Activated B cell treated with CpG ODN at 0.5 μM for 24 hours (primary cell): ENCODE results near the gene USP24. TPM values are rescaled to one million over a fixed set of nuclear protein-coding genes. Genes with fewer than 3 reads are reported as not detected.

ENCODE experiments used
- ATAC-seq: fragments of 200-7000 bp; cut with Tn5 transposase; one replicate; pipeline ENCODE4 v1.10.0; 2021; ENCODE audit warnings: low read depth, mild to moderate bottlenecking, moderate library complexity
- CTCF ChIA-PET: fragments of 350-600 bp; sonication (Branson Sonifier 250); formaldehyde crosslinking; loops from one replicate; lab custom pipeline; 2021; ENCODE audit warnings: antibody characterized with exemption; lab: Charles Lee
- POLR2A ChIA-PET: fragments of 350-600 bp; sonication (Branson Sonifier 250); formaldehyde crosslinking; loops from one replicate; lab custom pipeline; 2021; ENCODE audit warnings: antibody characterized with exemption; lab: Charles Lee
- DNase-seq: peaks from one replicate; pipeline ENCODE4 v3.0.0; 2022
- H3K27ac Mint-ChIP-seq: one replicate; pipeline ENCODE4 v1.8.0; 2020; ENCODE audit warnings: mixed read lengths
- H3K27me3 Mint-ChIP-seq: one replicate; pipeline ENCODE4 v1.8.0; 2021; ENCODE audit warnings: mixed read lengths
- H3K36me3 Mint-ChIP-seq: one replicate; pipeline ENCODE4 v1.8.0; 2021; ENCODE audit warnings: low read depth, mixed read lengths
- H3K4me1 Mint-ChIP-seq: one replicate; pipeline ENCODE4 v1.8.0; 2021; ENCODE audit warnings: mixed read lengths
- H3K4me3 Mint-ChIP-seq: one replicate; pipeline ENCODE4 v1.8.0; 2020; ENCODE audit warnings: mild to moderate bottlenecking, mixed read lengths
- H3K9me3 Mint-ChIP-seq: one replicate; pipeline ENCODE4 v1.8.0; 2020; ENCODE audit warnings: mixed read lengths
- intact Hi-C: fragments of 100-400 bp; cut with micrococcal nuclease; formaldehyde crosslinking; loops from one replicate; pipeline ENCODE4 v1.15.1; 2024
- total RNA-seq: library from RNA; stranded (reverse); gene quantifications from 2 replicates; pipeline ENCODE4 v1.2.3, GENCODE V29; 2022
- TF ChIP-seq, protein P1 (sequence below): fragments of 200-600 bp; IDR thresholded peaks from one replicate; pipeline ENCODE4 v1.8.0; 2022; ENCODE audit warnings: antibody characterized with exemption, mild to moderate bottlenecking

The USP24 gene
- total RNA-seq, 1 donor from 2014 or later, result 91.4 TPM

GRCh38 chr1:55170426-55170825, 44.7 kb downstream of the USP24 start:
- Mint-ChIP-seq H3K9me3 (no peaks in the 10 kb centered on the region), H3K36me3 (peaks cover 74% of the 10 kb centered on the region), H3K4me3 (no peak overlapping the region), H3K27ac (peak overlapping the region; percentile 50), H3K4me1 (no peaks in the 10 kb centered on the region), H3K27me3 (no peaks in the 10 kb centered on the region)
- no peak for DNase-seq
- TF ChIP-seq, protein P1, sequence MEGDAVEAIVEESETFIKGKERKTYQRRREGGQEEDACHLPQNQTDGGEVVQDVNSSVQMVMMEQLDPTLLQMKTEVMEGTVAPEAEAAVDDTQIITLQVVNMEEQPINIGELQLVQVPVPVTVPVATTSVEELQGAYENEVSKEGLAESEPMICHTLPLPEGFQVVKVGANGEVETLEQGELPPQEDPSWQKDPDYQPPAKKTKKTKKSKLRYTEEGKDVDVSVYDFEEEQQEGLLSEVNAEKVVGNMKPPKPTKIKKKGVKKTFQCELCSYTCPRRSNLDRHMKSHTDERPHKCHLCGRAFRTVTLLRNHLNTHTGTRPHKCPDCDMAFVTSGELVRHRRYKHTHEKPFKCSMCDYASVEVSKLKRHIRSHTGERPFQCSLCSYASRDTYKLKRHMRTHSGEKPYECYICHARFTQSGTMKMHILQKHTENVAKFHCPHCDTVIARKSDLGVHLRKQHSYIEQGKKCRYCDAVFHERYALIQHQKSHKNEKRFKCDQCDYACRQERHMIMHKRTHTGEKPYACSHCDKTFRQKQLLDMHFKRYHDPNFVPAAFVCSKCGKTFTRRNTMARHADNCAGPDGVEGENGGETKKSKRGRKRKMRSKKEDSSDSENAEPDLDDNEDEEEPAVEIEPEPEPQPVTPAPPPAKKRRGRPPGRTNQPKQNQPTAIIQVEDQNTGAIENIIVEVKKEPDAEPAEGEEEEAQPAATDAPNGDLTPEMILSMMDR, result no peak
- intact Hi-C loops, result no loop called here
- POLR2A ChIA-PET, result interaction anchor here (0.8 kb wide), 1 partner anchor 42 kb away, joined by 3 read pairs; no protein-coding TSS in a partner anchor
- CTCF ChIA-PET, result interaction anchor here (1.3 kb wide), 1 partner anchor 107 kb away, joined by 3 read pairs; no protein-coding TSS in a partner anchor
- no peak for ATAC-seq

DNA sequence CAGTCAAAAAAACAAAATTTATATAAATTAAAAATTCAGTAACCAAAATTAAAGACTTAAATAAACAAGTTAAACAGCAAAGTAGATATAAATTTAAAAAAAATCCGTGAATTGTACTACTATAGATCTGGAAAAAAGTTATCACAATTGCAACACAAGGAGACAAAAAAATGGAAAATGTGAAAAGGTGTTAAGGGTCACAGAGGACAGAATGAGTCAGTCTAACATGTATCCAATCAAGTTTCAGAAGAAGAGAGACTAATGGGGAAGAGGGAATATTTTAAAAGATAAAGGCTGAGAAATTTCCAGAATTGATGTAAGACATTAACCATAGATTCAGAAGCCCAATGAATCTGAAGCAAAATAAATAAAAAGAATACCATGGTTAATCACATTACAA, 46.0 kb downstream of the USP24 start:
- H3K4me1 Mint-ChIP-seq, result no peaks in the 10 kb centered on the region
- no peak overlapping the region for H3K27ac Mint-ChIP-seq
- ChIA-PET POLR2A (no interaction called here), CTCF (no interaction called here)
- TF ChIP-seq, protein P1, result no peak
- intact Hi-C loops, result loop anchor here (5.0 kb wide), 1 partner anchor 43 kb away; no protein-coding TSS in a partner anchor
- H3K4me3 Mint-ChIP-seq, result no peak overlapping the region
- DNase-seq, result no peak
- peaks cover 86% of the 10 kb centered on the region for H3K36me3 Mint-ChIP-seq
- no peaks in the 10 kb centered on the region for H3K27me3 Mint-ChIP-seq
- no peaks in the 10 kb centered on the region for H3K9me3 Mint-ChIP-seq
- ATAC-seq, result no peak

DNA sequence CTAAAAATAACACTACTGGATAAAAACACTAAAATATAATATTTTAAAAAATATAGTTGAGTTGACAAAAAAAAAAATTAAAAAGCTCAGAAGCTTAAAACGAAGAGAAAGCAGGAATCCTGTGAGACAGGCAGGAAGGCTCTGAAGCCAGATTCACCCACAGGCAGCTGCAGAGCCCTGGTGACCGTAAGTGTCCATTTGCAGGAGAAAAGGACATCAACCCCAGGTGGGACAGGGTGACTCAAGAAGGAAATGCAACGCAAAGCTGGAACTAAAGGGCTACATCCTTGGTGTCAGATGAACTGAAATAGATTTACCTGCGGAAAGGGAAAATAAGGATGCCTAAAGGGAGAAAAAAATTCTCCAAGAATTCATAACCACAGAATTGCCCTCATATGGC, 46.8 kb downstream of the USP24 start:
- intact Hi-C loops, result loop anchor here (5.0 kb wide), 1 partner anchor 44 kb away; no protein-coding TSS in a partner anchor
- no peak for DNase-seq
- no peak for ATAC-seq
- H3K27me3 Mint-ChIP-seq, result no peaks in the 10 kb centered on the region
- H3K27ac Mint-ChIP-seq, result no peak overlapping the region
- H3K4me1 Mint-ChIP-seq, result no peaks in the 10 kb centered on the region
- TF ChIP-seq, protein P1, result no peak
- H3K36me3 Mint-ChIP-seq, result peaks cover 85% of the 10 kb centered on the region
- ChIA-PET POLR2A (interaction anchor here (0.5 kb wide), 1 partner anchor 20 kb away, joined by 3 read pairs; no protein-coding TSS in a partner anchor), CTCF (no interaction called here)
- no peaks in the 10 kb centered on the region for H3K9me3 Mint-ChIP-seq
- H3K4me3 Mint-ChIP-seq, result no peak overlapping the region

DNA sequence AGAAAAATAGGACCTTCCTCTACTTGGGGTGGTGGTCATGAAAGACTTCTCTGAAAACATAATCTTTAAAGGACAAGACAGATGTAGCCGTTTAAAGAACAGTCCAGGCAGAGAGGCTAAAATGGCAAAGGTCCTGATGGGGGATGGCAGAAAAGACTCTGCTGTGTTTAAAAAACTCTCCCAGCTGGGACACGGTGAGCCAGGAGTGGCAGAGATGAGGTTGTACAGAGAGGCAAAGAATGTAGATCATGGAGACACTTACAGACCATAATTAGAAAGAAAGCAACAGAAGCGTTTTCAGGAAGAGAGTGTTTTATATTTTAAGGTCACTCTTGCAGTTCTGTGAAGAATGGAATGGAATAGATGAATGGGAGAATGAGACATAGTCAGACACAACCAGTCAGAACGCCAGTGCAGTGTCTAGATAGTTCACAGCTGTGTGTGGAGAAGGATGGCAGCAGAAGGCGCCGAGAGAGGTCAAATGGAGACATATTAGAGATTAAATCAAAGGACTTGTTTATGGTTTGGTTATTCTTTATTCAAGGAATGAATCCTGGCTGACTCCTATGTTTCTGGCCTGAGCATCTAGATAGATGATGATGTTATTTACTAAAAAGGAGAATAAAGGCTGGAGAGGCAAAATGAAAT, 47.8 kb downstream of the USP24 start:
- ATAC-seq, result no peak
- ChIA-PET POLR2A (no interaction called here), CTCF (interaction anchor here (1.0 to 1.7 kb wide), 4 partner anchors 41 to 1542 kb away, joined by 3 to 7 read pairs (median 6); no protein-coding TSS in a partner anchor)
- Mint-ChIP-seq H3K27me3 (no peaks in the 10 kb centered on the region), H3K9me3 (no peaks in the 10 kb centered on the region), H3K27ac (peak overlapping the region; percentile 20), H3K4me1 (no peaks in the 10 kb centered on the region), H3K4me3 (no peak overlapping the region), H3K36me3 (peaks cover 85% of the 10 kb centered on the region)
- no peak for DNase-seq
- intact Hi-C loops, result loop anchor here (5.0 kb wide), 1 partner anchor 45 kb away; no protein-coding TSS in a partner anchor
- TF ChIP-seq, protein P1, result no peak

DNA sequence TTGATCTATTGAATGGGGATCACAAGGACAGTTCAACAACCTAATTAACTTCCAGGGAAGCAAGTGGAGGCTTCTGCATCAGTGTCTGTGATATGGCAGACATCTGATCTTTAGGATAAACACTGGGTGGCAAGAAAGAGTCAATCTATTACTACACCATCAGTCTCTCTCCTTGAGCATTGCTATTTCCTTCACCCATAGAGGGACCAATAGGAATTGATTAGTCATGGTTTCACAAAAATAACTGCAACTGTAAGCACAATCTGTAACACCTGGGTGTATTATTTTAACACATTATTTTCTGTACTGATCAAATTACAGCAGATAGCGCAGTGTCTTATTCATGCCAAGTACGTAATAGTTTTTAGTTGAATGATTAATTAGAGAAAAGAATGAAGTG, 50.3 kb downstream of the USP24 start:
- H3K27ac Mint-ChIP-seq, result peak overlapping the region; percentile 47
- ATAC-seq (no peak), DNase-seq (no peak)
- no peaks in the 10 kb centered on the region for H3K4me1 Mint-ChIP-seq
- no peak overlapping the region for H3K4me3 Mint-ChIP-seq
- POLR2A ChIA-PET, result interaction anchor here (0.6 kb wide), 1 partner anchor 54 kb away, joined by 4 read pairs; no protein-coding TSS in a partner anchor
- CTCF ChIA-PET, result no interaction called here
- intact Hi-C loops, result loop anchor here (2.0 to 5.0 kb wide), 2 partner anchors 14 to 47 kb away; no protein-coding TSS in a partner anchor
- no peaks in the 10 kb centered on the region for H3K27me3 Mint-ChIP-seq
- H3K9me3 Mint-ChIP-seq, result no peaks in the 10 kb centered on the region
- H3K36me3 Mint-ChIP-seq, result peaks cover 75% of the 10 kb centered on the region
- TF ChIP-seq, protein P1, result no peak
